Karpas-422 (cell line): Measurements from ENCODE around the gene MCEE. TPM values are rescaled to one million over a fixed set of nuclear protein-coding genes. Genes with fewer than 3 reads are reported as not detected.
A peak's percentile ranks its signal among the peaks of the same experiment; 100 is the strongest.
"Not testable (repeated sequence)": the region's sequence is repeated elsewhere in the genome, so short reads cannot be mapped to it uniquely, and the experiment has no call there.

Experiments
- DNase-seq: peaks from one replicate; pipeline ENCODE4 v3.0.0-alpha.2; 2015
- H2AFZ ChIP-seq: fragments of 200-600 bp; sonication (generic); 2 replicates; pipeline ENCODE4 v1.6.1; 2014; ENCODE audit warnings: antibody characterized with exemption, low read length, mixed read lengths
- H3K27ac ChIP-seq: fragments of 200-600 bp; sonication (generic); 2 replicates; pipeline ENCODE4 v1.5.1; 2014; ENCODE audit warnings: mild to moderate bottlenecking, low read length, moderate library complexity
- H3K27me3 ChIP-seq: fragments of 200-600 bp; sonication (generic); 2 replicates; pipeline ENCODE4 v1.6.1; 2014; ENCODE audit warnings: low read length, mixed read lengths
- H3K36me3 ChIP-seq: fragments of 200-600 bp; sonication (generic); 2 replicates; pipeline ENCODE4 v1.6.1; 2014; ENCODE audit warnings: low read length, mixed read lengths; ENCODE audit not compliant: insufficient read depth
- H3K4me1 ChIP-seq: fragments of 200-600 bp; sonication (generic); 2 replicates; pipeline ENCODE4 v1.6.1; 2014; ENCODE audit warnings: mild to moderate bottlenecking, low read length, mixed read lengths
- H3K4me2 ChIP-seq: fragments of 200-600 bp; sonication (generic); 2 replicates; pipeline ENCODE4 v1.6.1; 2014; ENCODE audit warnings: low read length, low read depth, mild to moderate bottlenecking; ENCODE audit not compliant: poor library complexity, severe bottlenecking
- H3K4me3 ChIP-seq: fragments of 200-600 bp; sonication (generic); 2 replicates; pipeline ENCODE4 v1.5.1; 2014; ENCODE audit warnings: mild to moderate bottlenecking, antibody characterized with exemption, low read length, mixed read lengths
- H3K79me2 ChIP-seq: fragments of 200-600 bp; sonication (generic); 2 replicates; pipeline ENCODE4 v1.6.1; 2014; ENCODE audit warnings: mild to moderate bottlenecking, low read length, mixed read lengths
- H3K9ac ChIP-seq: fragments of 200-600 bp; sonication (generic); 2 replicates; pipeline ENCODE4 v1.6.0; 2014; ENCODE audit warnings: low read length
- H3K9me2 ChIP-seq: fragments of 200-600 bp; sonication (generic), shearing (Covaris generic); replicated peaks from 2 replicates; pipeline ENCODE4 v1.6.0; 2014; ENCODE audit warnings: mild to moderate bottlenecking, low read length, moderate library complexity; ENCODE audit not compliant: insufficient read depth
- H3K9me3 ChIP-seq: fragments of 300-700, 200-600 bp; sonication (generic); 2 replicates; pipeline ENCODE4 v1.6.1; 2014; ENCODE audit warnings: low read length, mixed read lengths
- H4K20me1 ChIP-seq: fragments of 200-600 bp; sonication (generic); 2 replicates; pipeline ENCODE4 v1.6.1; 2014; ENCODE audit warnings: mild to moderate bottlenecking, antibody characterized with exemption, low read length, low read depth; ENCODE audit not compliant: insufficient read depth
- total RNA-seq: library from RNA; depleted of rRNA; stranded (reverse); fragments of >200 nt; shearing (Covaris generic); gene quantifications from 2 replicates; pipeline ENCODE4 v1.2.3, GENCODE V29; 2014; ENCODE audit warnings: low replicate concordance

The MCEE gene
- total RNA-seq, 1 experiment from 2014 or later, result 27.9 TPM

DNA sequence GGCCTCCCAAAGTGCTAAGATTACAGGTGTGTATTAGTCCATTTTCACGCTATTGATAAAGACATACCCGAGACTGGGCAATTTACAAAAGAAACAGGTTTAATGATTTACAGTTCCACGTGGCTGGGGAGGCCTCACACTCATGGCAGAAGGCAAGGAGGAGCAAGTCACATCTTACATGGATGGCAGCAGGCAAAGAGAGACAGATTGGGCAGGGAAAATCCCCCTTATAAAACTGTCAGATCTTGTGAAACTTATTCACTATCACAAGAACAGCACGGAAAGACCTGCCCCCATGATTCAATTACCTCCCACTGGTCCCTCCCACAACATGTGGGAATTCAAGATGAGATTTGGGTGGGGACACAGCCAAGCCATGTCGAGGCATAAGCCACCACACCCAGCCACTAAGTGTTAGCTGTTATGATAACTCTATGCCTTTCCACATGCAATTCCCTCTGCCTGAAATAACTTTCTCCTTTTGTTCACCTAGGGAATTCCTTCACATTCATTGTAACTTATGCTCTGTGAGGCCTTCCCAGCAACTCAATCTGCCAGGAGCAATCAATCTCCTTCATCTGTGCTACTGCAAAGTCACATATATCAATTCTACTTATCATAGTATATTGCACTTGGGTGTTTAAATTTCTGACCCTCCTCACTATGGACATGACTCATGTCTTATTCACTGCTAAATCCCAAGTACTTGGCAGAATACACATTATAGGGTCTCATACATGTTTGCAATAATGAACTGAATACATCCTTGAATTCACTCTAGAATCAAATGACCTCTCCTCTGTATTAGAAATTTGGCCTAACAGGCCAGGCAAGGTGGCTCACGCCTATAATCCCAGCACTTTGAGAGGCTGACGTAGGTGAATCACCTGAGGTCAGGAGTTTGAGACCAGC, 7.4 kb downstream of the MCEE start:
- peaks cover 51% of the 10 kb centered on the region for H3K79me2 ChIP-seq
- peaks cover 11% of the 10 kb centered on the region for H3K4me1 ChIP-seq
- no peak overlapping the region for H3K9ac ChIP-seq
- H3K27me3 ChIP-seq, result no peaks in the 10 kb centered on the region
- no peak overlapping the region for H3K4me3 ChIP-seq
- peaks cover 31% of the 10 kb centered on the region for H3K36me3 ChIP-seq
- DNase-seq, result no peak
- no peak overlapping the region for H3K27ac ChIP-seq
- H3K9me2 ChIP-seq, result no peaks in the 10 kb centered on the region
- no peaks in the 10 kb centered on the region for H3K9me3 ChIP-seq
- no peak overlapping the region for H3K4me2 ChIP-seq
- H4K20me1 ChIP-seq, result no peaks in the 10 kb centered on the region
- H2AFZ ChIP-seq, result no peak overlapping the region

DNA sequence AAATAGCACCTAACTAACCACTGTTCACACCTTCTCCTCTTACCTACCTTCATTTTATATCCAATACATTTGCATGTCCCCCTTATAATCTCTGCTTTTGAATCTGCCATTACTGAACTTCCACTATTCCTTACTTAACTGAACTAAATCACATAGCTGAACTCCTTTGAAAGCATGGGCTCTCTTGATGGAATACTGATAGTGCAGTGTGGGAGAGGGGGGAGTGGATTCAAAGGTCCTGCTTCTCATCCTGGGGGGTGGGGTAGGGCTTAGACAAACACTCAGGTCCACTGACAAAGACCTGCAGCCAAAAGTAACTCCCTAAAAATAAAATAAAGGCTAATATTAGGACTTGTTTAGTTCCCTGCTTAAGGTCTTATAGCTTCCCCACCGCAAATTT, 8.6 kb downstream of the MCEE start:
- Histone ChIP-seq H3K4me3 (no peak overlapping the region), H3K4me2 (no peak overlapping the region), H3K4me1 (no peaks in the 10 kb centered on the region), H3K9ac (no peak overlapping the region), H3K27me3 (no peaks in the 10 kb centered on the region), H3K9me3 (no peaks in the 10 kb centered on the region), H4K20me1 (no peaks in the 10 kb centered on the region), H3K27ac (no peak overlapping the region), H3K9me2 (no peaks in the 10 kb centered on the region), H3K36me3 (peaks cover 33% of the 10 kb centered on the region), H2AFZ (no peak overlapping the region), H3K79me2 (peaks cover 43% of the 10 kb centered on the region)
- DNase-seq, result no peak

DNA sequence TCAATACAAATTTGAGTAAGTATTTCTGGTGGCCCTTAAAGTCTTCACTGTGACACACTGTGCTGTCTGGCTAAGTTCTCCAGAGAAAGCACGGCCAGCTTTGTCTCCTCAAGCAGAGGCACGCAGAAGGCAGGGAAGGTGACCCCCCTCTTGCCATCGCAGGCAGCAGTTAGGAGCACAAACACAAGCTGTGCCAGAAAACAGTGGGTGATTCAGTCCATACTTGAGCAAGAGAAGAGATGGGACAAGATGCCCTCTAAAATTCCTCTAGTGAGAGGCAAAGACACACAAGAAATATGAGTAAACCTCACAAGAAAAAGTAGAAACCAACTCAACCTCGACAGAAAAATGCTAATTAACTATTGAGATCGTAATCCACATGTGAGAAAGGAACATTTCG, 9.8 kb downstream of the MCEE start:
- no peak overlapping the region for H3K4me2 ChIP-seq
- H3K36me3 ChIP-seq, result peaks cover 33% of the 10 kb centered on the region
- no peak for DNase-seq
- H3K9ac ChIP-seq, result no peak overlapping the region
- H3K9me2 ChIP-seq, result no peaks in the 10 kb centered on the region
- peaks cover 30% of the 10 kb centered on the region for H3K79me2 ChIP-seq
- H2AFZ ChIP-seq, result no peak overlapping the region
- no peak overlapping the region for H3K4me3 ChIP-seq
- no peaks in the 10 kb centered on the region for H3K4me1 ChIP-seq
- H3K27ac ChIP-seq, result no peak overlapping the region
- no peaks in the 10 kb centered on the region for H3K9me3 ChIP-seq
- no peaks in the 10 kb centered on the region for H4K20me1 ChIP-seq
- no peaks in the 10 kb centered on the region for H3K27me3 ChIP-seq

DNA sequence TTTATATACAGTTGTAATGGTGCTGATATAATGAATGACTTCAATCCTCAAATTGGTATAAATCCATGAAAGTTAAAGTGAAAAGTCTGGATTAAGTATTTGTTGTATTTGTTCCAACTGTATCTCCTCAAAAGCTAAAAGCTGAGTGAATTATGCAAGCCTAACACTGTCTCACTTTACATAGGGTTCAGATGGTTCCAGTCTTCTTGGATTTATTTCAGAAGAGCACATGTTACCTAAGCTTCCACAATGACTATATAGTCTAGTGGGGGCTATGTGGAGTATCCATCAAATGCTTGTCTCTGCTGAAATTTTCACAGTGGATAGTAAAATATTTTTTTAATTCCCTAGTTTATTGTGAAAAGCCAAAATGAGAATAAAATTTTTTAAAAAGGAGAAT, 13.0 kb downstream of the MCEE start:
- H3K36me3 ChIP-seq, result peaks cover 36% of the 10 kb centered on the region
- no peaks in the 10 kb centered on the region for H3K9me2 ChIP-seq
- peaks cover 13% of the 10 kb centered on the region for H3K79me2 ChIP-seq
- no peaks in the 10 kb centered on the region for H3K27me3 ChIP-seq
- no peak for DNase-seq
- H3K27ac ChIP-seq, result no peak overlapping the region
- H2AFZ ChIP-seq, result no peak overlapping the region
- no peak overlapping the region for H3K4me2 ChIP-seq
- H3K4me3 ChIP-seq, result no peak overlapping the region
- H3K9ac ChIP-seq, result no peak overlapping the region
- no peaks in the 10 kb centered on the region for H3K9me3 ChIP-seq
- H4K20me1 ChIP-seq, result no peaks in the 10 kb centered on the region
- no peaks in the 10 kb centered on the region for H3K4me1 ChIP-seq

DNA sequence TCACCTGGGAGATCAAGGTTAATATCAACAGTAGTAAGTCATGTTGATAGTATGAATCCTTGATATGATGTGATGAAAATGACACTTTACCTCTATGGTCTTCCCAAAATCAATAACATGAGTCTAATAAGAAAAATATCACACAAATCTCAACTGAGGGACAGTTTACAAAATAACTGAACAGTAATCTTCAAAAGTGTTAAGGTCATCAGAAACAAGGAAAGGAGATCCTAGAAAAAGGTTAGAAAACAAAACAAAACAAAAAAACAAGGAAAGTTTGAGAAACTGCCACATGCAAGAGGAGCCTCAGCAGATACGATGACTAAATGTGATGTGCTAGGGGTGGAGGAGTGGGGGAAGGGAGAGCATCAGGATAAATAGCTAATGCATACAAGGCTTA, 16.2 kb downstream of the MCEE start:
- peaks cover 3% of the 10 kb centered on the region; the same call in 1 of the 2 replicates for H3K79me2 ChIP-seq
- no peak overlapping the region for H3K4me3 ChIP-seq
- no peak overlapping the region for H3K27ac ChIP-seq
- DNase-seq, result no peak
- H3K36me3 ChIP-seq, result peaks cover 31% of the 10 kb centered on the region
- H3K9me2 ChIP-seq, result no peaks in the 10 kb centered on the region
- H4K20me1 ChIP-seq, result no peaks in the 10 kb centered on the region
- no peaks in the 10 kb centered on the region; the same call in 1 of the 2 replicates for H3K4me1 ChIP-seq
- H3K9me3 ChIP-seq, result no peaks in the 10 kb centered on the region
- no peaks in the 10 kb centered on the region for H3K27me3 ChIP-seq
- no peak overlapping the region for H2AFZ ChIP-seq
- H3K9ac ChIP-seq, result no peak overlapping the region
- H3K4me2 ChIP-seq, result no peak overlapping the region

DNA sequence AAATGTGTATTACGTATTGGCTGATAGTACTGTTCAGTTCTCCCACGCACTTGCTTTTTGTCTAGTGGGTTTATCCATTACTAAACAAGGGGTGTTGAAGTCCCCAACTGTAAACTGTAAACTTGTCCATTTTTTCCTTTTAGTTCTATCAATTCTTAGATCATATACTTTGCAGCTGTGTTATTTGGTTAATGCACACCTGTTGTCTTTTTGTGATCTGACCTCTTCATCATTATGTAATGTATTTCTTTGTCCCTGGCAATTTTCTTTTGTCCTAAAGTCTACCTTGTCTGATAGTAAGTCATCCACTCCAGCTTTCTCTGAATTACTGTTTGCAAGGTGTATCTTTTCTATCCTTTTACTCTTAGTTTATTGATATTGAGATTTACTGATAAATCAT, 21.9 kb downstream of the MCEE start:
- H3K36me3 ChIP-seq, result peaks cover 7% of the 10 kb centered on the region; the same call in 1 of the 2 replicates
- no peak overlapping the region for H2AFZ ChIP-seq
- no peak overlapping the region for H3K4me2 ChIP-seq
- no peaks in the 10 kb centered on the region for H3K9me2 ChIP-seq
- DNase-seq, result no peak
- H3K27me3 ChIP-seq, result no peaks in the 10 kb centered on the region
- peaks cover 8% of the 10 kb centered on the region for H3K4me1 ChIP-seq
- H3K27ac ChIP-seq, result no peak overlapping the region
- no peaks in the 10 kb centered on the region for H3K79me2 ChIP-seq
- no peaks in the 10 kb centered on the region for H3K9me3 ChIP-seq
- no peaks in the 10 kb centered on the region for H4K20me1 ChIP-seq
- H3K4me3 ChIP-seq, result no peak overlapping the region
- no peak overlapping the region for H3K9ac ChIP-seq

DNA sequence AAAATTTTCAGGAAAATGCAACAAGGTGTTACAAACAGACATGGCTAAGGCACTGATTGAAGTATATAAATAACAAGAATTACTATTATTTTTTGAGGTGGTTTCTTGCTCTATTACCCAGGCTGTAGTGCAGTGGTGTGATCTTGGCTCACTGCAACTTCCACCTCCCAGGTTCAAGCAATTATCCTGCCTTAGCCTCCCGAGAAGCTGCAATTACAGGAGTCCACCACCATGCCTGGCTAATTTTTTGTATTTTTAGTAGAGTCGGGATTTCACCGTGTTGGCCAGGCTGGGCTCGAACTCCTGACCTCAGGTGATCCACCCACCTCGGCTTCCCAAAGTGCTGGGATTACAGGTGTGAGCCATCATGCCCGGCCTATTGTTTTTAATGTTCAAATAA, 23.6 kb downstream of the MCEE start:
- H3K9ac ChIP-seq, H3K4me1 ChIP-seq, H3K27ac ChIP-seq, H3K36me3 ChIP-seq, H3K9me3 ChIP-seq, H3K27me3 ChIP-seq, H3K79me2 ChIP-seq, H4K20me1 ChIP-seq, H3K4me2 ChIP-seq, H3K9me2 ChIP-seq, H3K4me3 ChIP-seq, H2AFZ ChIP-seq, DNase-seq: not testable (repeated sequence)

DNA sequence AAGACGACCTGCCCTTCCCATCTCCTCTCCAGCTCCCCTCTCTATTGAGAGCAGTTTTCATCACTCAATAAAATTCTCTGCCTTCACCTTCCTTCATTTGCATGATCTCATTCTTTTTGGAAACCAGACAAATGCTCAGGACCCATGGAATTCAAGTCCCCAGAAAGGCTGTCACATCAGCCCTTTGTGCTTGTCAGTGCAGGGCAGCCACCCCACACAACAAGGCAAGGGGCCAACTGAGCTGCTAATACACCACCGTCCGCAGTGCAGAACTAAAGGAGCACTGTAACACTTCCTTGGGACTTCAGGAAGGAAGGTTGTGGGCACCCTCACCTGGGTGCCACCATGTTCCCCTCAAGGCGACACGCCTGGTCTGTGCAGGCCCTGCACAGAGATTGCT, 26.2 kb downstream of the MCEE start:
- Histone ChIP-seq H3K27ac (no peak overlapping the region), H3K4me3 (no peak overlapping the region), H3K9me2 (no peaks in the 10 kb centered on the region), H3K9ac (no peak overlapping the region), H3K79me2 (no peaks in the 10 kb centered on the region), H3K4me2 (no peak overlapping the region), H3K36me3 (no peaks in the 10 kb centered on the region; the same call in 1 of the 2 replicates), H3K9me3 (no peaks in the 10 kb centered on the region), H2AFZ (peak overlapping the region; percentile 19; the same call in 1 of the 2 replicates), H3K27me3 (no peaks in the 10 kb centered on the region), H3K4me1 (peaks cover 10% of the 10 kb centered on the region), H4K20me1 (no peaks in the 10 kb centered on the region)
- no peak for DNase-seq
